Measurements from ENCODE around the gene TSPAN3.

DNA sequence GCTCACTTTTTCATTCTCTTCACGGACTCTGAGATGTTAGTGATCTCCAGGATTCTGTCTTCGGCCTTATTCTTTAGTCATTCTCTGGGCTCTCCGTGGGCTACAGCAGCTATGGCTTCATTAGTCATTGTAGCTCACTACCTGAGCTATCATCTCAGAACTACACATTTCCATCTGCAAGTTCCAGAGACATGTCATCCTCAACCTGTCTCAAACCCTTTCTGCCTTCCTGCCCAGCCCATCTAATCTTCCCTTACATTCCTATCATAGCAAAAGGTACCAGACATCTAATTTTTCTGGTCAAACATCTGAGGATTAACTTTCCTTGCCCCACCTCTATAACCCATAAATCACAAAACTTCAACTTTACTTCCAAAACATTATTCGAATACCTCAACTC is 13.2 kb downstream of the TSPAN3 start:
- TF ChIP-seq ZBTB7A (IDR thresholded peaks at IDR 0.05; ENCODE audit: low read depth) (no peak), CREB1 (IDR thresholded peaks at IDR 0.05; ENCODE audit: low read depth) (no peak), EP300 (IDR thresholded peaks at IDR 0.05; ENCODE audit: borderline replicate concordance) (no peak), EGR1 (IDR thresholded peaks at IDR 0.05) (no peak), NFIC (IDR thresholded peaks at IDR 0.05) (no peak), RAD21 (IDR thresholded peaks at IDR 0.05; ENCODE audit: low read depth) (no peak), TAF1 (IDR thresholded peaks at IDR 0.05; ENCODE audit: low read depth) (no peak), TCF12 (IDR thresholded peaks at IDR 0.05; ENCODE audit: low read depth) (no peak), YY1 (IDR thresholded peaks at IDR 0.05; ENCODE audit: low read depth) (no peak), CEBPB (IDR thresholded peaks at IDR 0.05) (no peak), TEAD4 (IDR thresholded peaks at IDR 0.05) (no peak), FOXM1 (IDR thresholded peaks at IDR 0.05; ENCODE audit: borderline replicate concordance, low read depth) (no peak)
- TF ChIP-seq, protein P1, sequence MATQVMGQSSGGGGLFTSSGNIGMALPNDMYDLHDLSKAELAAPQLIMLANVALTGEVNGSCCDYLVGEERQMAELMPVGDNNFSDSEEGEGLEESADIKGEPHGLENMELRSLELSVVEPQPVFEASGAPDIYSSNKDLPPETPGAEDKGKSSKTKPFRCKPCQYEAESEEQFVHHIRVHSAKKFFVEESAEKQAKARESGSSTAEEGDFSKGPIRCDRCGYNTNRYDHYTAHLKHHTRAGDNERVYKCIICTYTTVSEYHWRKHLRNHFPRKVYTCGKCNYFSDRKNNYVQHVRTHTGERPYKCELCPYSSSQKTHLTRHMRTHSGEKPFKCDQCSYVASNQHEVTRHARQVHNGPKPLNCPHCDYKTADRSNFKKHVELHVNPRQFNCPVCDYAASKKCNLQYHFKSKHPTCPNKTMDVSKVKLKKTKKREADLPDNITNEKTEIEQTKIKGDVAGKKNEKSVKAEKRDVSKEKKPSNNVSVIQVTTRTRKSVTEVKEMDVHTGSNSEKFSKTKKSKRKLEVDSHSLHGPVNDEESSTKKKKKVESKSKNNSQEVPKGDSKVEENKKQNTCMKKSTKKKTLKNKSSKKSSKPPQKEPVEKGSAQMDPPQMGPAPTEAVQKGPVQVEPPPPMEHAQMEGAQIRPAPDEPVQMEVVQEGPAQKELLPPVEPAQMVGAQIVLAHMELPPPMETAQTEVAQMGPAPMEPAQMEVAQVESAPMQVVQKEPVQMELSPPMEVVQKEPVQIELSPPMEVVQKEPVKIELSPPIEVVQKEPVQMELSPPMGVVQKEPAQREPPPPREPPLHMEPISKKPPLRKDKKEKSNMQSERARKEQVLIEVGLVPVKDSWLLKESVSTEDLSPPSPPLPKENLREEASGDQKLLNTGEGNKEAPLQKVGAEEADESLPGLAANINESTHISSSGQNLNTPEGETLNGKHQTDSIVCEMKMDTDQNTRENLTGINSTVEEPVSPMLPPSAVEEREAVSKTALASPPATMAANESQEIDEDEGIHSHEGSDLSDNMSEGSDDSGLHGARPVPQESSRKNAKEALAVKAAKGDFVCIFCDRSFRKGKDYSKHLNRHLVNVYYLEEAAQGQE (IDR thresholded peaks at IDR 0.05; ENCODE audit: low read depth), result no peak
- TF ChIP-seq, protein P2, sequence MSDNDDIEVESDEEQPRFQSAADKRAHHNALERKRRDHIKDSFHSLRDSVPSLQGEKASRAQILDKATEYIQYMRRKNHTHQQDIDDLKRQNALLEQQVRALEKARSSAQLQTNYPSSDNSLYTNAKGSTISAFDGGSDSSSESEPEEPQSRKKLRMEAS (IDR thresholded peaks at IDR 0.05), result no peak
